Pons (tissue), 1 donor: Measurements from ENCODE around the gene C1GALT1.

Experiments used
- DNase-seq: peaks from one replicate; pipeline ENCODE4 v3.0.0-alpha.2; 2016; ENCODE audit warnings: low spot score

Gene C1GALT1

DNA sequence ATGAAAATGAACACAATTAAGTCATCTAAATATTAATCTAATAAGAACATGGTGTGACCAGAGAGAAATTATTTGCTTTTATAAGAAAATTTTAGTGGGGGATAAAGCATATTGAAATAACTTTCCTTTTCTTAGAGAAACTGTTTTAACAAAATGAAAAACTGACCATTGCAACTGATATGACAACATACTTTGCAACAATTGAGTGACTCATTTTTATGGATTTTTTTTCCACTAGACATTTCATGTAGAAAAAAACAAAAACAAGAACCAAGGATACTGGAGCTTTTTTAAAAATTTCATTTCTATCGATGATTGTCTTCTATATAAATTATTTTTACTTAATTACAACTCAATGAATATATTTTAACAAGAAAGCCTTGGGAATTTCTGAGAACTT is 90.0 kb downstream of the C1GALT1 start:
- DNase-seq = no peak

DNA sequence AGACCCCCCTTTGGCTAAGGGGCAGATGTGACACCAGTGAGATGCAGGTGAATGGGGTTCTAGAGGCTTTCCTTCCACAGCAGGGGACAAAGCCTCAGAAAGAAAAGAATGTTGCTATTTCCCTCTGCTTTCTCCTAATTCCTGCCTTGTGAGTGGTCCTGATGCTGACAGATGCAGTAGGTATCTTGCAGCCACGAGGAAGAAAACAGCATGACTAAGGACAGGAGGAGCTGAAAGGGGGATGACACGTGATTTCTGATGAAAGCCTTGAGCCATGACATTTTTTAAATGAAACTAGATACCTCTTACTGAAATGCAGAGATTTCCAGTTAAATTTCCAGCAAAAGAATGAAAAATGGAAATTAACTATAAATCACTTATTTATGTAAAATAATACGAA is 92.4 kb downstream of the C1GALT1 start:
- no peak for DNase-seq

DNA sequence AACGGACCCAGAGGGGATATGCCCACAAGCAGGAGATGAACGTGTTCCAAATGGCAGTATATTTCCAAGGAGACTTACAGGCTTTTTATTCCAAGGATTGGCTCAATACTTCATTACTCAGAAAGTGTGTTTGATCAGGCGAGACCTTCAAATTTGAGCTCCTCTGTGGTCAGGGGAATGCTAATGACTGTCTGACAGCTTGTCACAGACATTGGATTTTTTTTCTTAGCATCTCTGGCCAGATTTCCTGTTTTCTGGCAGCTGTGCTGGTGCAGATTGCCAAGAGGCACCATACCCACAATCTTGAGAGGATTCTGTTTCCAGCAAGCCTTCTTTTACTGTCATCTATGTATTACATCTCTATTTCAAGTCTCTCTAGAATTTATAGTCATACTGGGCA is 93.8 kb downstream of the C1GALT1 start:
- DNase-seq = peak; percentile 26

DNA sequence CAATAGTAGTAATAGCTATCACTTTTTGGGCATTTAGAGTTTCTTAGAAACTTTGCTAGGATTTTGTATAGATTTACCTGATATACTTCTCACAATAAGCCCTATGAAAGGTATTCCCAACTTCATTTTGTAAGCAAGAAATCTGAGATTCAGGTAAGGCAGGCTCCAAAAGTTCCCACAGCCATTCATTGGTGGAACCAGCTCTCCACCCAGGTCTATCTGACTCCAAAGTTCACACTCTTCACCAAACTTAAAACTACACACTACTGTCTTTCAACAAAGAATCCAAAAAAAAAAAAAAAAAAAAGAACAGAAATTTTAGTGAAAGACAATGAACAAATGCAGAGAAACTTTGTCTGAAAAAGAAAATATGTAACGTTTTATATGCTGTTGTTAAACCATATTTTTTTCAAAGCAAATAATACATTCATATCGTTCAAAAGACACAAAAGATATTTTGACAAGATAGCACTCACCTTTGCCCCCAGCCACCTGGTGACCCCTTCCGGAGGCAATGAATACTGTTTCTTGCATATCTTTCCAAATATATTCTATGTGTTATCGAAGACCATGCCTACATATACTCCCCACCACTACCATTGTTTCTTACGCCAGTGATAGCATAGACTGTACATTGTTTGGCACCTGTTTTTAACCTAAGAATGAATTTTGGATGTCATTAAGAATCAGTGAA is 108.2 kb downstream of the C1GALT1 start:
- no peak for DNase-seq

DNA sequence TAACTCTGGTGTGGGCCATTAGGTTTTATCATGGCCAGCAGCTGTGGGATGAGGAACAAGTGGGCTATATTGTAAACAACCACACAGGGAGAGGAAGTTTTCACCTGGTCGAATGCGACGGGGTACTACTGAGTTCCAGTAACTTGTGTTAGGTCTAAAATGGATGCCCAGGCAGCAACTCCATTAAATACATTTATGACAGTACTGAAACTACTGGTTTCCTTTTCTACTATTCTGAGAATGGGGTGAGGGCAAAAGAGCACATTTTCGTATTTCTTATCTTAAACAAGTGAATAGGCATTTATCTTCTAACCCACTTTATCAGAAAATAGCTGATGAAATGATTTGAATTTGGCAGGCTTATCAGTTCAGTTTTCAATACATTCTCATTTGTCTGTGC is 109.7 kb downstream of the C1GALT1 start:
- DNase-seq = no peak

DNA sequence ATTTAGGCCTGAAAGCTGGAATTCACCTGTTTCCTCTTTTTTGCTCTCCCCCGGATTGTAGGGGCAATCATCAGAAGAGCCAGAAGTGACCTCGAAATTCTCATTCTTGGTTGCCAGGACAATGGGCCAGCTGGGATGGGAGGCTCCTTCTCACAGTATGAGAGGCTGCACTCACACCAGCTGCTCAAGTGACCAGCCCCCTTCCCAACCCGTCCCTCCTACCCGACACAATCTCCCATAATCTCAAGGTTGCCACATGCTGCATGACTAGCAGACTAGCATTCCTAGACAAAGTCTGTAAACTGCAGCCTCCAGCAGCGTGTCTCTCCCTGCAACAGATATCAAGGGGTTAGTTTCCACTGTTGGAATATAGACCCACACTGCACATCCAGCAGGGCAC is 110.3 kb downstream of the C1GALT1 start:
- no peak for DNase-seq

DNA sequence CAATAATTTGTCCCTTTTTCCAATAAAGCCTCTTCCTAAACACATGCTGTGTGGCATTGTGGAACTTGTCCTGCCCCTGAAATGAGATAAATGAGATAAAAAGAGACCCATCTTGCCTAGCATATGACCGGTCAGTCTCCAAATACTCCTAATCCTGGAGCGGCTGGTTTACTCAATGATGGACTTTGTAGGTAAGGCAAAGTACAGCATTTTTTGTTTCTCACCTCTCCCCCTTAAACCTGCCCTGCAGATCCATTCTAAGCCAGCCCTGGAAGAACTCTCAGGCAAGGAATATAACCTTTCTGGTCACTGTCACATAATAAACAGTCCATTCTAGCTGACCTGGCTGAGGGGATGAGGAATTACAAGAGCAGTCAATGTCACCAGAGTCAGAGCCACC is 110.7 kb downstream of the C1GALT1 start:
- DNase-seq = no peak

DNA sequence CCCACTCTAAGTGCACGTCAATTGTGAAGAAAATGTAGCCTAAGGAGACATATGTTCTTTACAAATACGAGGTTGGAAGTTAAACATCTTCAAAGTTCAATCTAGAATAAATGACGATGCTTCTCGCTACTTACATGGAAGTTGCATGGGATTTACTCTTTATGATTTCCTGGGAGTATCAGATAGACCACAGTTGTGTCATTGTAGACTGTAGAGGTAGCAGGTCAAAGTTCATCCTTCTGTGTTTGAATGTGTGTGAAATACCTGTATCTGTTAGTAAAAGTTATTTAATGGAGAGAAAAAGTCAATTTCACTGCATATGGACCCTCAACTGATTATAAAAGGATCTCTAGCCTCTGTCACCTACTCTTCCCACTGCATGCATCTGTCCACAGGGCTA is 112.6 kb downstream of the C1GALT1 start:
- no peak for DNase-seq
